Smooth muscle cell (in vitro differentiated cells): ENCODE results near the gene NAT9. TPM values are rescaled to one million over a fixed set of nuclear protein-coding genes. Genes with fewer than 3 reads are reported as not detected.

ENCODE experiments used
- DNase-seq: peaks from one replicate; lab custom pipeline; 2025; ENCODE audit not compliant: unreplicated experiment; lab: John Stamatoyannopoulos, UW
- H2AFZ ChIP-seq: fragments of 200-600 bp; sonication (generic); 2 replicates; pipeline ENCODE4 v1.6.0; 2016; ENCODE audit warnings: antibody characterized with exemption, low read depth, mild to moderate bottlenecking
- H3F3A ChIP-seq: fragments of 200-600 bp; sonication (generic); 2 replicates; pipeline ENCODE4 v1.6.0; 2017; ENCODE audit warnings: antibody characterized with exemption, low read depth
- H3K27ac ChIP-seq: fragments of 200-600 bp; sonication (generic); 2 replicates; pipeline ENCODE4 v1.5.1; 2016; ENCODE audit warnings: low read depth, mild to moderate bottlenecking
- H3K27me3 ChIP-seq: fragments of 200-600 bp; sonication (generic); 2 replicates; pipeline ENCODE4 v1.6.1; 2016; ENCODE audit warnings: low read depth, mild to moderate bottlenecking
- H3K36me3 ChIP-seq: fragments of 200-600 bp; sonication (generic); 2 replicates; pipeline ENCODE4 v1.5.1; 2016; ENCODE audit warnings: low read depth
- H3K4me1 ChIP-seq: fragments of 200-600 bp; sonication (generic); 2 replicates; pipeline ENCODE4 v1.5.1; 2016; ENCODE audit warnings: low read depth
- H3K4me2 ChIP-seq: fragments of 200-600 bp; sonication (generic); 2 replicates; pipeline ENCODE4 v1.6.0; 2016; ENCODE audit warnings: mild to moderate bottlenecking
- H3K4me3 ChIP-seq: fragments of 200-600 bp; sonication (generic); 2 replicates; pipeline ENCODE4 v1.5.1; 2016; ENCODE audit warnings: mild to moderate bottlenecking
- H3K79me2 ChIP-seq: fragments of 200-600 bp; sonication (generic); 2 replicates; pipeline ENCODE4 v1.6.0; 2016; ENCODE audit warnings: low read depth, mild to moderate bottlenecking
- H3K9ac ChIP-seq: fragments of 200-600 bp; sonication (generic); 2 replicates; pipeline ENCODE4 v1.6.0; 2016; ENCODE audit warnings: low read depth
- H3K9me3 ChIP-seq: fragments of 200-600 bp; sonication (generic); replicated peaks from 2 replicates; pipeline ENCODE4 v1.5.1; 2016; ENCODE audit warnings: low read depth
- H4K20me1 ChIP-seq: fragments of 200-600 bp; sonication (generic); 2 replicates; pipeline ENCODE4 v1.6.0; 2016; ENCODE audit warnings: low read depth
- CTCF ChIP-seq: fragments of 200-600 bp; sonication (generic); IDR thresholded peaks from 2 replicates; pipeline ENCODE4 v1.5.1; 2017; ENCODE audit warnings: borderline replicate concordance, mild to moderate bottlenecking, antibody characterized with exemption; ENCODE audit not compliant: insufficient read depth, poor library complexity, severe bottlenecking
- WGBS: methylation state at CpG from one replicate; pipeline ENCODE4 v1.1.7; 2016; ENCODE audit warnings: low lambda C conversion rate; 5-methylcytosine and 5-hydroxymethylcytosine counted together
- polyA plus RNA-seq: library from polyadenylated mRNA; unstranded; fragments of >200 nt; fragmentation: Nextera tagmentation; extraction: Ambion mirVana; gene quantifications from 2 replicates; pipeline ENCODE4 v1.2.1, GENCODE V29; 2016
- total RNA-seq: library from RNA; depleted of rRNA; stranded (reverse); fragments of >200 nt; gene quantifications from 2 replicates; pipeline ENCODE4 v1.2.3, GENCODE V29; 2014

Gene NAT9
- total and polyA plus RNA-seq, 2 experiments from 2014 or later: 21.4 to 42.5 TPM

GRCh38 chr17:74757502-74757901, 18.6 kb downstream of the NAT9 start:
- Histone ChIP-seq H3K4me1 (peaks cover 41% of the 10 kb centered on the region), H3K36me3 (no peaks in the 10 kb centered on the region), H4K20me1 (no peaks in the 10 kb centered on the region), H3K4me2 (no peak overlapping the region), H3K4me3 (no peak overlapping the region), H3K27me3 (no peaks in the 10 kb centered on the region), H3K27ac (no peak overlapping the region), H2AFZ (no peak overlapping the region), H3F3A (no peaks in the 10 kb centered on the region), H3K9ac (no peak overlapping the region), H3K79me2 (peaks cover 12% of the 10 kb centered on the region), H3K9me3 (no peaks in the 10 kb centered on the region)
- DNase-seq: no peak
- TF ChIP-seq CTCF: no peak
- 96% methylated on average over 3 of the region's 3 CpGs for WGBS

GRCh38 chr17:74756891-74757290, 19.3 kb downstream of the NAT9 start:
- no peak overlapping the region for H3K4me3 ChIP-seq
- no peaks in the 10 kb centered on the region for H3F3A ChIP-seq
- H3K36me3 ChIP-seq: no peaks in the 10 kb centered on the region
- H2AFZ ChIP-seq: no peak overlapping the region
- no peaks in the 10 kb centered on the region for H3K27me3 ChIP-seq
- H3K79me2 ChIP-seq: peaks cover 16% of the 10 kb centered on the region
- H3K4me2 ChIP-seq: no peak overlapping the region
- H3K9me3 ChIP-seq: no peaks in the 10 kb centered on the region
- no peak overlapping the region for H3K9ac ChIP-seq
- WGBS: 87% methylated on average over 3 of the region's 3 CpGs
- TF ChIP-seq CTCF: no peak
- no peak overlapping the region for H3K27ac ChIP-seq
- DNase-seq: no peak
- H4K20me1 ChIP-seq: no peaks in the 10 kb centered on the region
- peaks cover 41% of the 10 kb centered on the region for H3K4me1 ChIP-seq

GRCh38 chr17:74755533-74755932, 20.6 kb downstream of the NAT9 start:
- Histone ChIP-seq H4K20me1 (no peaks in the 10 kb centered on the region), H3K4me2 (no peak overlapping the region), H3K36me3 (no peaks in the 10 kb centered on the region), H3K9me3 (no peaks in the 10 kb centered on the region), H3K9ac (no peak overlapping the region), H3K4me1 (peaks cover 39% of the 10 kb centered on the region), H3K79me2 (peaks cover 16% of the 10 kb centered on the region), H3K4me3 (no peak overlapping the region), H3F3A (no peaks in the 10 kb centered on the region), H3K27me3 (no peaks in the 10 kb centered on the region), H2AFZ (no peak overlapping the region), H3K27ac (no peak overlapping the region)
- no peak for DNase-seq
- 97% methylated on average over 8 of the region's 8 CpGs for WGBS
- no peak for TF ChIP-seq CTCF

GRCh38 chr17:74754832-74755231, 21.3 kb downstream of the NAT9 start:
- H3F3A ChIP-seq: no peaks in the 10 kb centered on the region
- no peak overlapping the region for H3K4me3 ChIP-seq
- H3K27ac ChIP-seq: no peak overlapping the region
- H3K4me2 ChIP-seq: no peak overlapping the region
- H3K9ac ChIP-seq: no peak overlapping the region
- WGBS: 98% methylated on average over 3 of the region's 3 CpGs
- peaks cover 39% of the 10 kb centered on the region for H3K4me1 ChIP-seq
- no peak overlapping the region for H2AFZ ChIP-seq
- no peaks in the 10 kb centered on the region for H3K9me3 ChIP-seq
- no peak for TF ChIP-seq CTCF
- no peaks in the 10 kb centered on the region for H3K27me3 ChIP-seq
- H4K20me1 ChIP-seq: no peaks in the 10 kb centered on the region
- no peak for DNase-seq
- peaks cover 16% of the 10 kb centered on the region for H3K79me2 ChIP-seq
- no peaks in the 10 kb centered on the region for H3K36me3 ChIP-seq
